T-helper 22 cell (primary cell): ENCODE measurements around the gene NT5C.

Experiments used
- DNase-seq: peaks from one replicate; pipeline ENCODE4 v3.0.0-alpha.2; 2020; ENCODE audit warnings: low read depth

The NT5C gene

GRCh38 chr17:75093548-75094158 is 37.9 kb downstream of the NT5C start:
- DNase-seq, result no peak

- DNase-seq, result no peak
Observed at GRCh38 chr17:75091855-75092327, 39.7 kb downstream of the NT5C start.

- DNase-seq, result no peak
Observed at GRCh38 chr17:75090871-75091854, 40.4 kb downstream of the NT5C start.

- DNase-seq, result no peak
Observed at GRCh38 chr17:75088465-75089417, 42.8 kb downstream of the NT5C start.

- DNase-seq, result peak; percentile 21
Observed at GRCh38 chr17:75087558-75088453, 43.7 kb downstream of the NT5C start, which contains the start of gene SLC16A5. Gene SLC16A5, plus strand, starts transcription at chr17:75087954. Its CDS starts 5,683 bp downstream, at chr17:75093637.

- DNase-seq, result no peak
Observed at GRCh38 chr17:75087182-75087557, 44.4 kb downstream of the NT5C start.

- no peak for DNase-seq
Observed at GRCh38 chr17:75086496-75087181, 44.9 kb downstream of the NT5C start.

- no peak for DNase-seq
Observed at GRCh38 chr17:75084039-75084660, 47.4 kb downstream of the NT5C start.

- DNase-seq, result no peak
Observed at GRCh38 chr17:75082683-75083082, 48.9 kb downstream of the NT5C start.

- no peak for DNase-seq
Observed at GRCh38 chr17:75081611-75082540, 49.7 kb downstream of the NT5C start.
